Kidney glomerular epithelial cell (primary cell): ENCODE measurements around the gene CPT1A.

Experiments
- DNase-seq: peaks from one replicate; lab custom pipeline; 2025; lab: John Stamatoyannopoulos, UW

Gene CPT1A

GRCh38 chr11:68796801-68797200, 44.9 kb downstream of the CPT1A start:
- no peak for DNase-seq

DNA sequence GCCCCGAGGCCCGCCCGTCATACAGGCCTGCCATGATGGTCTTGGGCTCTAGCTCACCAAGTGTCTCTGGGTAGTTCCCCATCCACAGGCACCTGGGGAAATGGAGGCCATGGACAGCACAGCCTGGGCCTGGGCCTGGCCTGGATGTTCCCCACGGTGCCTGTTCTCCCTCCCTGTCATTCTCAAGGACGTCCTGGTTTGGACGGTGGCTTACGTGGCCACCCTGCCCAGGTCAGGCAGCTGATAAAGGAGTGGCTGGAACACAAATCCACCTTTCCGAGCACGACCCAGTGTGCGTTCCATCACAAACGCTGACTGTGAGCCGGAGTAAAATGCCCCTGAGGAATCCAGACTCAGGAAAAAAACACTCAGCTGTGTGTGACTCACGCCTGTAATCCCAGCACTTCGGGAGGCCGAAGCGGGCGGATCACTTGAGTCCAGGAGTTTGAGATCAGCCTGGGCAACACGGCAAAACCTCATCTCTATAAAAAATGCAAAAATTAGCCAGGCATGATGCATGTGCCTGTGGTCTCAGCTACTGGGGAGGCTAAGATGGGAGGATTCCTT, 49.2 kb downstream of the CPT1A start:
- DNase-seq: no peak

GRCh38 chr11:68784653-68785052, 57.1 kb downstream of the CPT1A start:
- no peak for DNase-seq

GRCh38 chr11:68783216-68783821, 58.4 kb downstream of the CPT1A start:
- DNase-seq: no peak

DNA sequence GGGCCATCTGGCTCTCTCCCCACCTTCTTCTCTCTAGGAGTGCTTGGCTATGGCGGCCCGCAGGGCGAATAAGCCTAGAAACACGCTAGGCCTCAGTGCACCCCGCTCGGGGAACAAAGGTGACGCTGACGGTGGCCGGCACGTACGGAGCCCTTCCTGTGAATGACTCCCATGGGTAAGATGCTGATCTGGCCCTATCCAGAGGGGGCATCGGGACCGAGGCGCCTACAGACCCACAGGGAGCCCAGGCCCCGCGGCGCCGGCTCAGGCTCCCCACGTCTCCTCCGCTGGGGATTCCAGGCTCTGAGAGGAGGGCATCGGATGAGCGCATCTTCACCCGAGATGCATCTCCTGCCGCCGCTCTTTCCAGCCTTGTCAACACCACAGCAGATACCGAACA, 59.0 kb downstream of the CPT1A start:
- no peak for DNase-seq

DNA sequence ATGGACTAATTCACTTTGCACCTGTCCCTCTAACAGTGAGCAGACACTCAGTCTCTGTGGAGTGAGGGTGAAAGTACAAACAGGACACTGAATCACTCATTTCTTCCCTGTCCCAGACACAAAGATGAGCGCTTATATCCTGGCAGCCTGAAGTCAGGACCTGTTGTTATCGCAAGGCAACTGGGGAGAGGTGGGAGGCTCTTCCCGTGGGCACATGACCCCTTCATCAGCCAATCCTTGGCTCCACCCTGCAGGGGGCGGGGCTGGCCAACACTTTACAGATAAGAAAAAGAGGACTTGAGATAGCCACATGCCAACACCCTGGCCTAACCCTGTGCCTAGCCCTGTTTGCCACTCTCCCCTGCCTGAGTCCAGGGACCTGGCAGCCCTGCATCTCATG, 60.9 kb downstream of the CPT1A start:
- no peak for DNase-seq

DNA sequence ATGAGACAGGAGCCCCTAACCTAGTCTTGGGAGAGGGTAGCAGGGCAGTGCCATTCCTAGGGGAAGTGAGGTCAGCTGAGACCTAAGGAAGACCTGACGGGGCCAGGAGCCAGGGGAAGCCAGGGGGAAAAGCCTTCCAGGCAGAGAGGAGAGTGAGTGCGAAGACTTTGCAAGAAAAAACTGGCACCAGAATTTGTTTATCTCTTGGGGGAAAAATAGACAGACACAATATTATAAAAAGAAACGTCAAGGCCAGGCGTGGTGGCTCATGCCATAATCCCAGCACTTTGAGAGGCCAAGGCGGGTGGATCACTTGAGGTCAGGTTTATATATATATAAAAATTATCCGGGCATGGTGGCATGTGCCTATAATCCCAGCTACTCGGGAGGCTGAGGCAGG, 63.5 kb downstream of the CPT1A start:
- no peak for DNase-seq

DNA sequence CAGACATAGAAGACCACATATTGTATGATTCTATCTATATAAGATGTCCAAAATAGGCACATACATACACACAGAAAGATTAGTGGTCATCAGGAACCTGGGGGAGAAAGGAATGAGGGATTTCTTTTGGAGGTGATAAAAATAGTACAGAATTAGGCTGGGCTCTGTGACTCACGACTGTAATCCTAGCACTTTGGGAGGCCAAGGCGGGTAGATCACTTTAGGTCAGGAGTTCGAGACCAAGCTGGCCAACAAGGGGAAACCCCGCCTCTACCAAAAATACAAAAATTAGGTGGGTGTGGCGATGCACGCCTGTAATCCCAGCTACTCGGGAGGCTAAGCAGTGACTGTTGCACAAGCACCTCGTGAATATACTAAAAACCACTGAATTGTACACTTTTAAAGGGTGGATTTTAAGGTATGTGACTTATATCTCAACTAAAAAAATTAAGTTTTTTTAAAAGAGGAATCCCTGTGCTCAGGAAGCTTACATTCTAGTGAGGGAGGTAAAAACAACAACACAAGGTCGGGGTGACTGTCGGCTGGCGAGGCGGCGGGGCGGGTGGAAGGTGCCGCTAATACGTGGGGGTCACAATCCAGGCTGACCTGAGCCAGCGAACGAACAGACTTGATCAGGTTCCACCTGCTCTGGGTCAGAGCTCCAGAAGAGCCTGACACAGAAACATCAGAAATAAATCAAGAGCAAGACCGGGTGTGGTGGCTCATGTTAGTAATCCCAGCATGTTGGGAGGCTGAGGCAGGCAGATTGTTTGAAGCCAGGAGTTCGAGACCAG, 65.1 kb downstream of the CPT1A start:
- no peak for DNase-seq

DNA sequence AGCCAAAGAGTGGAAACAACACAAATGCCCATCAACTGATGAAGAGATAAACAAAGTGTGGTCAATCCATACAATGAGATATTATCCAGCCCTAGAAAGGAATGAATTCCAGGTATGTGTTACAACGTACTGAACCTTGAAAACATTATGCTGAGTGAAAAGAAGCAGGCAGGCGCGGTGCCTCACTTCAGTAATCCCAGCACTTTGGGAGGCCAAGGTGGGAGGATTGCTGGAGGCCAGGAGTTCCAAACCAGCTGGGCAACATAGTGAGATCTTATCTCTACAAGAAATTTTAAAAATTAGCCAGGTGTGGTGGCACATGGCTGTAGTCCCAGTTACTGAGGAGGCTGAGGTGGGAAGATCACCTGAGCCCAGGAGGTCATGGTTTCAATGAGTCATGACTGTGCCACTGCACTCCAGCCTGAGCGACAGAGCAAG, 65.7 kb downstream of the CPT1A start:
- no peak for DNase-seq

GRCh38 chr11:68774194-68774585, 67.5 kb downstream of the CPT1A start:
- no peak for DNase-seq

DNA sequence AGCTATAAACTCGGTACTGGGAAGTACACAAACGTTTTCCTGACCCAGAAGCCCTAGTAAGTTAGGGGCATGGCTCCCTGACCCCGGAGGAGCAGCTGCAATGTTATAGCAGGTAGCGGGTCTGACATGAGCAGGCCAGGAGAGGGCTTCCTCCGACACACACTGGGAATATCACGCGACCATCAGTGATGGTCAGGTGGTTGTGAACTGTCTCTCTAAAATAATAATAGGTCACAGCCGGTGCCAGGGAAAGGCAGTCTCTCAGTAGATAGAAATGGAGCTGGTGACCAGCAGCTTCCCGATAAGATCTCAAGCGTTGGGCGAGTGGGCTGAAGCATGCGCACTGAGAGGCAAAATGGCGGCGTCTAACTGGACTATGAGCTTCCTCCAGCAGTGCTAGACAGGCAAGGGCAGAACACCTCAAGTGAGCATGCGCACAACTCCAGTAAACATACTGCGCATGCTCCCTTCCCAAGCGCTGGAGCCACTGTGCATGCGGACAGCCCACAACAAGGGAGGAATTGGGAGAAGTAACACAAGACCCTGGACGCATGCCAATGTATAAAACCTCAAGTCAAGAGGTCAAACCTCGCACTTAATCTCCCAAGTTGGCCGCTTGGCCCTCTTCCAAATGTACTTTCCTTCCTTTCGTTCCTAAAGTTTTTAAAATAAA, 68.1 kb downstream of the CPT1A start:
- DNase-seq: no peak

DNA sequence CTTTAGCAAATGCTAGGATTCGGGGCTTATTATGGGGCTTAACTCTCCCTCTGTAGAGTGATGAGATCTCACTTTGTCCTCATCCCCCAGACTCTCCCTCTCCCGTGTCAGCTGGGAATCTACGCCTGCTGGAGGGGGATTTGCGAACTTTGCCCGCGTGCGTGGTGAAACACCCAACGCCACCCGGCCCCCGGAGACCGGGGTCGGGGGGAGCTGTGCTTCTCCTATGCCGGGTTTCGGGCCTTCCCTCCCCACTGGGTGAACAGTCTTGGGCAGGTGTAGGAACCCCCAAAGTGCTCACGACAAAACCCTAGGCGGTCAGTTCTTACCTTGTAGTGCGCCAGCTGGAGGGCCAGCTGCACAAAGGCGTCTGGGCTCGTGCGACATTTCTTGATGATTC, 68.8 kb downstream of the CPT1A start:
- no peak for DNase-seq

GRCh38 chr11:68770781-68771180, 70.9 kb downstream of the CPT1A start:
- no peak for DNase-seq

DNA sequence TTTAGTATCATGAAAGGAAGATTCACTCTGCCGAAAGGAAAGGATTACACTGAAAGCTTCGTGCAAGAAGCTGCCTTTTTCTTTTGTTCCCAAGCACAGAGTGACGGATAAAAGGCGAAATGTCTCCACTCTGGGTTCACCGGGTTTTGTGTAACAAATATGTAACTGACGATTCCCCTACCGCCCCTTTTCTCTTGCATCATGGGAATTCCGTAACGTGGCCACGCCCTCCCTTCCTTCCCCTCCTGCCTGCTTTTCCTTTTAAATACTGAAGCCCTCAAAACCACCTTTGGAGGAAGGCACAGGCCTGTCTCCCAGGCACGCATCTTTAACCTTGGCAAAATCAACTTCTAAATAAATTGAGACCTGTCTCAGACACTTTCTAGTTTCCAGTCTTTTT, 74.0 kb downstream of the CPT1A start:
- no peak for DNase-seq

GRCh38 chr11:68766786-68767185, 74.9 kb downstream of the CPT1A start:
- no peak for DNase-seq

- DNase-seq: no peak
Observed at GRCh38 chr11:68764746-68765145, 77.0 kb downstream of the CPT1A start.

GRCh38 chr11:68763926-68764657, 77.6 kb downstream of the CPT1A start:
- no peak for DNase-seq

DNA sequence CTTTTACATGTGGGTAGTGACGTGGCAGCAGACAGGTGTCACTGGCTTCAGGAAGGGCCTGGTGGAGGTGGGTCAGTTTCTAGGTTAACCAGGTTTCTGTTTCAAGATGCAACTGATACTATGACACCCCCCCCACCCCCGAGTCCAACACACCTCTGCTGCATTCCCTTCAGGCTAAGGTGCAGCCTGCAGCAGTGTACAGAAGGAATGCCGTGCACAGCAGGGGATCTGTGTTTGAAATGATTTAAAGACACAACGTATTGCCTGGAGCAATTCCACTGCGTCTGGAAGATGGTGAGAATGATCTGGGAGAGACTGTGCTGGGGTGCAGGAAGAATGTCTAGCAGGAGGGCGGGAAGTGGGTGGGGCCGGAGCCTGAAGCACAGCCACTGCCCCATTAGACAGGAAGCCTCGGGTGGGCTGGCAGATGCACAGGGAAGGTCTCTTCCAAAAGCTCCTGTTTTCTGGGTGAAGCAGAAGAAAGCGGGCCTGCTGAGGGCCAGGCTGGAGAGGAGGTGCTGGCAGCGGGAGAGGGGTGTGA, 78.5 kb downstream of the CPT1A start:
- no peak for DNase-seq

- DNase-seq: no peak
Observed at GRCh38 chr11:68762481-68762880, 79.2 kb downstream of the CPT1A start.

DNA sequence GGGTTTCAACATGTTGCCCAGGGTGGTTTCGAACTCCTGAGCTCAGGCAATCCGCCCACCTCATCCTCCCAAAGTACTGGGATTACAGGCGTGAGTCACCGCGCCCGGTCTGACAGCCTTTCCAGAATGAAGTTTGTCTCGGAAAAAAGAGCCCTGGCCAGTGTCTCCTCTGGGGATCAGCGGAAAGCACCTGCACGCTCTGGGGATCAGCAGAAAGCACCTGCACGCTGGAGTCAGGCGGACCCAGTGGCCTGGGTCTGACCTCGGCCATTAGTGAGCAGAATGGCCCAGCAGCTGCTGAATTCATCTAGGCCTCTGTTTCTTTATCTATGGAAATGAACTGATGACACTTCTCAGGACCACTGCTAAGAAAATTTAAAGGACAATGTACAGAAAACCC, 79.9 kb downstream of the CPT1A start:
- no peak for DNase-seq

GRCh38 chr11:68759991-68760390, 81.7 kb downstream of the CPT1A start:
- no peak for DNase-seq

- DNase-seq: no peak
Observed at GRCh38 chr11:68757711-68758110, 84.0 kb downstream of the CPT1A start.
